ENCODE measurements around the gene DHX29. TPM values are rescaled to one million over a fixed set of nuclear protein-coding genes. Genes with fewer than 3 reads are reported as not detected.

The DHX29 gene, protein sequence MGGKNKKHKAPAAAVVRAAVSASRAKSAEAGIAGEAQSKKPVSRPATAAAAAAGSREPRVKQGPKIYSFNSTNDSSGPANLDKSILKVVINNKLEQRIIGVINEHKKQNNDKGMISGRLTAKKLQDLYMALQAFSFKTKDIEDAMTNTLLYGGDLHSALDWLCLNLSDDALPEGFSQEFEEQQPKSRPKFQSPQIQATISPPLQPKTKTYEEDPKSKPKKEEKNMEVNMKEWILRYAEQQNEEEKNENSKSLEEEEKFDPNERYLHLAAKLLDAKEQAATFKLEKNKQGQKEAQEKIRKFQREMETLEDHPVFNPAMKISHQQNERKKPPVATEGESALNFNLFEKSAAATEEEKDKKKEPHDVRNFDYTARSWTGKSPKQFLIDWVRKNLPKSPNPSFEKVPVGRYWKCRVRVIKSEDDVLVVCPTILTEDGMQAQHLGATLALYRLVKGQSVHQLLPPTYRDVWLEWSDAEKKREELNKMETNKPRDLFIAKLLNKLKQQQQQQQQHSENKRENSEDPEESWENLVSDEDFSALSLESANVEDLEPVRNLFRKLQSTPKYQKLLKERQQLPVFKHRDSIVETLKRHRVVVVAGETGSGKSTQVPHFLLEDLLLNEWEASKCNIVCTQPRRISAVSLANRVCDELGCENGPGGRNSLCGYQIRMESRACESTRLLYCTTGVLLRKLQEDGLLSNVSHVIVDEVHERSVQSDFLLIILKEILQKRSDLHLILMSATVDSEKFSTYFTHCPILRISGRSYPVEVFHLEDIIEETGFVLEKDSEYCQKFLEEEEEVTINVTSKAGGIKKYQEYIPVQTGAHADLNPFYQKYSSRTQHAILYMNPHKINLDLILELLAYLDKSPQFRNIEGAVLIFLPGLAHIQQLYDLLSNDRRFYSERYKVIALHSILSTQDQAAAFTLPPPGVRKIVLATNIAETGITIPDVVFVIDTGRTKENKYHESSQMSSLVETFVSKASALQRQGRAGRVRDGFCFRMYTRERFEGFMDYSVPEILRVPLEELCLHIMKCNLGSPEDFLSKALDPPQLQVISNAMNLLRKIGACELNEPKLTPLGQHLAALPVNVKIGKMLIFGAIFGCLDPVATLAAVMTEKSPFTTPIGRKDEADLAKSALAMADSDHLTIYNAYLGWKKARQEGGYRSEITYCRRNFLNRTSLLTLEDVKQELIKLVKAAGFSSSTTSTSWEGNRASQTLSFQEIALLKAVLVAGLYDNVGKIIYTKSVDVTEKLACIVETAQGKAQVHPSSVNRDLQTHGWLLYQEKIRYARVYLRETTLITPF (N-terminal part only)
- total RNA-seq, result 10 to 100 TPM in 3 of 4 donors, 1 to 10 TPM in 1; 9.4 to 33.0 (median 17.6) TPM

DNA sequence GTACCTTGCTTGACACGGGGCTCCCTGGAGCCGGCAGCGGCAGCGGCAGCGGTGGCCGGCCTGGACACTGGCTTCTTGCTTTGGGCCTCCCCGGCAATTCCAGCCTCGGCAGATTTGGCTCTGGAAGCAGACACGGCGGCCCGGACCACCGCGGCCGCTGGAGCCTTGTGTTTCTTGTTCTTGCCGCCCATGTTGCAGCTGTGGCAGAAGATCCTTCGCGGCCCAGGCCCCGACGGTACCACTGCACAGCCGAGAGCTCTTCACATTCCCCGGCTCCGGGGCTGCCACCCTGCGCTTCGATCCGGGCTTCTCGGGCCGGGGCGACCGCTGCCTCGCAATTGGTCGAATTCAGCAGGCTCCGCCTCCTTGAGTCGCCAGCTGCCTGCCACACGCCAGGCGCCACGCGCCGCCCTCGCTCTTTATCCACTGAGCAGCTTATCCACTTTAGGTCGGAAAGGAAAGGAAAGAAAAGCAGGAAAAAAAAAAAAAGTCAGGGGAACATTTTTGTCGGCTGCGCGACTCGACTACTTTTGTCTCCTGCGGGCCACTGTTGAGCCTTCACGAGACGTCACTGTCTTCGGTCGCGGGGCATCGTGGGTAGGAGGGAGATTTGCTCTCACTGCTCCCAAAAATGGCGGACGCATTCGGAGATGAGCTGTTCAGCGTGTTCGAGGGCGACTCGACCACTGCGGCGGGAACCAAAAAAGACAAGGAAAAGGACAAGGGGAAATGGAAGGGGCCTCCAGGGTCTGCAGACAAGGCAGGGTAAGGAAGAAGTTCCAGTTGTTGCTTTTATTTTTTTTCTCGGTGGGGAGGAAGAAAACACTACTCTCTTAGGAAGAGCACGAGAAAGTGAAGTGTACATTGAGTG, at the start of gene DHX29, which contains the start of gene MTREX:
Gene DHX29, minus strand, starts transcription at position 312 of the 871 bp plus-strand sequence. Its CDS starts 121 bp downstream, at position 191.
Gene MTREX, plus strand, starts transcription at position 607 of the 871 bp plus-strand sequence. Its CDS starts 25 bp downstream, at position 632.
- peak; percentile 91 for DNase-seq
- Histone ChIP-seq H3K4me3 (peak within 1 kb of the TSS; percentile 60 to 88 (median 84)), H3K9me3 (no peaks in the 10 kb centered on the region), H3K27ac (peak within 1 kb of the TSS; percentile 89 to 98 (median 95)), H3K27me3 (no peaks in the 10 kb centered on the region), H3K4me1 (peaks cover 25 to 64% (median 38%) of the 10 kb centered on the region in 4 donors), H3K36me3 (no peaks in the 10 kb centered on the region)
- intact Hi-C loops (cut with DNase I; ENCODE audit: low total_unique reads) (no loop called here), in situ Hi-C loops (cut with MboI; ENCODE audit: low pct_ligation_motif_present in 1 of 4, low pct_unique_long_range_greater_than_20kb in 1 of 4, low sequenced_read_pairs in 3 of 4) (no loop called here)
- WGBS, 2 donors (ENCODE audit: low coverage in 1 of 2), result 0% methylated on average over 3 to 58 of the region's 62 CpGs
- no peak for TF ChIP-seq EP300 (IDR thresholded peaks at IDR 0.05; ENCODE audit: low read depth)
- TF ChIP-seq, protein P1, sequence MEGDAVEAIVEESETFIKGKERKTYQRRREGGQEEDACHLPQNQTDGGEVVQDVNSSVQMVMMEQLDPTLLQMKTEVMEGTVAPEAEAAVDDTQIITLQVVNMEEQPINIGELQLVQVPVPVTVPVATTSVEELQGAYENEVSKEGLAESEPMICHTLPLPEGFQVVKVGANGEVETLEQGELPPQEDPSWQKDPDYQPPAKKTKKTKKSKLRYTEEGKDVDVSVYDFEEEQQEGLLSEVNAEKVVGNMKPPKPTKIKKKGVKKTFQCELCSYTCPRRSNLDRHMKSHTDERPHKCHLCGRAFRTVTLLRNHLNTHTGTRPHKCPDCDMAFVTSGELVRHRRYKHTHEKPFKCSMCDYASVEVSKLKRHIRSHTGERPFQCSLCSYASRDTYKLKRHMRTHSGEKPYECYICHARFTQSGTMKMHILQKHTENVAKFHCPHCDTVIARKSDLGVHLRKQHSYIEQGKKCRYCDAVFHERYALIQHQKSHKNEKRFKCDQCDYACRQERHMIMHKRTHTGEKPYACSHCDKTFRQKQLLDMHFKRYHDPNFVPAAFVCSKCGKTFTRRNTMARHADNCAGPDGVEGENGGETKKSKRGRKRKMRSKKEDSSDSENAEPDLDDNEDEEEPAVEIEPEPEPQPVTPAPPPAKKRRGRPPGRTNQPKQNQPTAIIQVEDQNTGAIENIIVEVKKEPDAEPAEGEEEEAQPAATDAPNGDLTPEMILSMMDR (IDR thresholded peaks at IDR 0.05), result peak in 2 of 5 experiments; percentile 22 to 29
- TF ChIP-seq POLR2AphosphoS5 (IDR thresholded peaks at IDR 0.05), result peak; percentile 60 to 70 (median 70)
- TF ChIP-seq POLR2A (IDR thresholded peaks at IDR 0.05), result peak; percentile 83

DNA sequence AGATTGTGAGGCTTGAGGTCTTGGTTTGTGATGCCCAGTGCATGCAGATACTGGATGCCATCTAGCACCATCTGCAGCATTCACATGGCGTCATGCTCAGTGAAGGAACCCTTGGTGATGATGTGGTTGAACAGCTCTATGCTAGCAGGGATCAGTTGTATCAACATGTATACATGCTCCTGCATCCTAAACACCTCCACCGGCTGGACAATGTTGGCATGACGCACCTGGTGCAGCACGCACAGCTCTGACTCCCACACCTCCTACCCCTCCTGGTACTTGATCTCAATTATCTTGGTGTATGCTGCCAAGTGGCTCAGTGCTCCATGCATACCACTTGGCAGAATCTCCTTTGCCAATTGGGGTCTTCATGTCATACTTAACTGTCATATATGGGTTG, 49.4 kb upstream of the DHX29 start:
- Histone ChIP-seq H3K27ac (no peak overlapping the region), H3K27me3 (no peaks in the 10 kb centered on the region), H3K36me3 (peaks cover 0 to 45% (median 10%) of the 10 kb centered on the region in 4 donors), H3K9me3 (no peaks in the 10 kb centered on the region), H3K4me3 (no peak overlapping the region), H3K4me1 (no peaks in the 10 kb centered on the region)
- TF ChIP-seq EP300 (IDR thresholded peaks at IDR 0.05; ENCODE audit: low read depth), result no peak
- no peak for TF ChIP-seq POLR2AphosphoS5 (IDR thresholded peaks at IDR 0.05)
- TF ChIP-seq POLR2A (IDR thresholded peaks at IDR 0.05), result no peak
- TF ChIP-seq, protein P1 (IDR thresholded peaks at IDR 0.05), result no peak
- DNase-seq, result no peak
- in situ Hi-C loops (cut with MboI; ENCODE audit: low pct_ligation_motif_present in 1 of 4, low pct_unique_long_range_greater_than_20kb in 1 of 4, low sequenced_read_pairs in 3 of 4) (no loop called here), intact Hi-C loops (cut with DNase I; ENCODE audit: low total_unique reads) (no loop called here)
- WGBS, 2 donors (ENCODE audit: low coverage in 1 of 2), result 98% methylated on average over 4 of the region's 4 CpGs; no CpG with 5 or more reads in 1 of the 2 donors

DNA sequence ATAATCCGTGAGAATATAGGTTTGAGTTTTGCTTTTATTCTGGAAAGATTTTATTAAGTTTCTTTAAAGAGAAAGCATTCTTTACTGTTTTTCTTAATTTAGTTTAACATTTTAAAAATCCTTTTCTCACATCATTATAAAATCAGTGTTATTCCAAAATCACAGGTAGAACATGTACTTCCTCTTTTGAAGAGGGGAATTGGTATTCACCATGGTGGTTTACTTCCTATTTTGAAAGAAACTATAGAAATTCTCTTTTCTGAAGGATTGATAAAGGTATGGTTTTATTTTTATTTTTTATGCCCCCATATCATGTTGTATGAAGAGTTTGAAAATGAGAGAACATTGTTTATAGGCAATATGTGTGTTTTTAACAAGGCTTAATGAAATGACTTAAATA, 43.3 kb upstream of the DHX29 start:
- Histone ChIP-seq H3K27ac (no peak overlapping the region), H3K4me3 (no peak overlapping the region), H3K9me3 (no peaks in the 10 kb centered on the region), H3K36me3 (peaks cover 0 to 70% (median 32%) of the 10 kb centered on the region in 4 donors), H3K4me1 (no peaks in the 10 kb centered on the region), H3K27me3 (no peaks in the 10 kb centered on the region)
- TF ChIP-seq, protein P1 (IDR thresholded peaks at IDR 0.05), result no peak
- no peak for TF ChIP-seq POLR2A (IDR thresholded peaks at IDR 0.05)
- TF ChIP-seq EP300 (IDR thresholded peaks at IDR 0.05; ENCODE audit: low read depth), result no peak
- no peak for TF ChIP-seq POLR2AphosphoS5 (IDR thresholded peaks at IDR 0.05)
- no peak for DNase-seq
- in situ Hi-C loops (cut with MboI; ENCODE audit: low pct_ligation_motif_present in 1 of 4, low pct_unique_long_range_greater_than_20kb in 1 of 4, low sequenced_read_pairs in 3 of 4) (no loop called here), intact Hi-C loops (cut with DNase I; ENCODE audit: low total_unique reads) (no loop called here)
- 82 to 87% methylated on average over 1 of the region's 1 CpG for WGBS, 2 donors (ENCODE audit: low coverage in 1 of 2)

Data from transverse colon (tissue), 4 donors.